GM20000 (cell line): ENCODE measurements around the gene SH3GL1.

Experiments used
- DNase-seq: peaks from one replicate; pipeline ENCODE4 v3.0.0; 2012; ENCODE audit warnings: low spot score
- TF ChIP-seq, protein P1 (sequence below): IDR thresholded peaks from 2 replicates; pipeline ENCODE4 v1.5.1; 2012; ENCODE audit warnings: mild to moderate bottlenecking, control low read depth; ENCODE audit errors: extremely low read depth, missing control alignments

SH3GL1 gene

DNA sequence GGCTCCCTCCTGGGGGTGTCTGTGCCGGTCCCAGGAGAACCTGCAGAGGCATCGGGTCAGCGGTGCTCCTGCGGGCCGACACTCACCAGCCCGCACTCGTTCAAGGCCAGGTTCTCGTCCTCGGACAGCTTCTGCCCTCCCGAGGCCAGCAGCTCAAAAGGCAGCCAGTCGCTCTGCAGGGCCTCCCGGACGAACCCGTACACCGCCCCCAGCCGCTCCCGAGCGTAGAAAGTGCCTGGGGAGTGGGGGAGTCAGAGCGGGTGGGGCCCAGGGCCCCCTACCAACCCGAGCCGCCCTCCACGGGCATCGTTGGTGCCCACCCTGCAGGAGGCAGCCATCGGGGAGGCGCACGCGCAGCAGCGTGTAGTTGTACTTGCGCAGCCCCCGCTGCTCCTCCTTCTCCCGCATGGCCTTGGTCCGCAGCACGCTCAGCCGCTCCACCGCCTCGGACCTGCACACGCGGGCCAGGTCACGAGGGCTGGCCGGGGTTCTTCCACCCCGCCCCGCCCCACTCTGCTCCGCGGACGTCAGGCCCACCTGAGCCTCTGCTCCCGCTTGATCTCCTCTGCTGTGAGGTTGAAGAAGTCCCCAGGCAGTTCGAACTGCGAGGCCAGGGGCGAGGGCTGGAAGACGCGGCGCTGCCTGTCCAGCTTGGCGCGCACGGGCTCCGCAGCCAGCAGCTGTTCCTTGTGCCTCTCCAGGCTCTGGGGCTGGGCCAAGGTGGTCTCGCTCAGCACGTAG lies 45.8 kb upstream of the SH3GL1 start:
- TF ChIP-seq, protein P1, sequence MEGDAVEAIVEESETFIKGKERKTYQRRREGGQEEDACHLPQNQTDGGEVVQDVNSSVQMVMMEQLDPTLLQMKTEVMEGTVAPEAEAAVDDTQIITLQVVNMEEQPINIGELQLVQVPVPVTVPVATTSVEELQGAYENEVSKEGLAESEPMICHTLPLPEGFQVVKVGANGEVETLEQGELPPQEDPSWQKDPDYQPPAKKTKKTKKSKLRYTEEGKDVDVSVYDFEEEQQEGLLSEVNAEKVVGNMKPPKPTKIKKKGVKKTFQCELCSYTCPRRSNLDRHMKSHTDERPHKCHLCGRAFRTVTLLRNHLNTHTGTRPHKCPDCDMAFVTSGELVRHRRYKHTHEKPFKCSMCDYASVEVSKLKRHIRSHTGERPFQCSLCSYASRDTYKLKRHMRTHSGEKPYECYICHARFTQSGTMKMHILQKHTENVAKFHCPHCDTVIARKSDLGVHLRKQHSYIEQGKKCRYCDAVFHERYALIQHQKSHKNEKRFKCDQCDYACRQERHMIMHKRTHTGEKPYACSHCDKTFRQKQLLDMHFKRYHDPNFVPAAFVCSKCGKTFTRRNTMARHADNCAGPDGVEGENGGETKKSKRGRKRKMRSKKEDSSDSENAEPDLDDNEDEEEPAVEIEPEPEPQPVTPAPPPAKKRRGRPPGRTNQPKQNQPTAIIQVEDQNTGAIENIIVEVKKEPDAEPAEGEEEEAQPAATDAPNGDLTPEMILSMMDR: no peak
- DNase-seq: no peak

DNA sequence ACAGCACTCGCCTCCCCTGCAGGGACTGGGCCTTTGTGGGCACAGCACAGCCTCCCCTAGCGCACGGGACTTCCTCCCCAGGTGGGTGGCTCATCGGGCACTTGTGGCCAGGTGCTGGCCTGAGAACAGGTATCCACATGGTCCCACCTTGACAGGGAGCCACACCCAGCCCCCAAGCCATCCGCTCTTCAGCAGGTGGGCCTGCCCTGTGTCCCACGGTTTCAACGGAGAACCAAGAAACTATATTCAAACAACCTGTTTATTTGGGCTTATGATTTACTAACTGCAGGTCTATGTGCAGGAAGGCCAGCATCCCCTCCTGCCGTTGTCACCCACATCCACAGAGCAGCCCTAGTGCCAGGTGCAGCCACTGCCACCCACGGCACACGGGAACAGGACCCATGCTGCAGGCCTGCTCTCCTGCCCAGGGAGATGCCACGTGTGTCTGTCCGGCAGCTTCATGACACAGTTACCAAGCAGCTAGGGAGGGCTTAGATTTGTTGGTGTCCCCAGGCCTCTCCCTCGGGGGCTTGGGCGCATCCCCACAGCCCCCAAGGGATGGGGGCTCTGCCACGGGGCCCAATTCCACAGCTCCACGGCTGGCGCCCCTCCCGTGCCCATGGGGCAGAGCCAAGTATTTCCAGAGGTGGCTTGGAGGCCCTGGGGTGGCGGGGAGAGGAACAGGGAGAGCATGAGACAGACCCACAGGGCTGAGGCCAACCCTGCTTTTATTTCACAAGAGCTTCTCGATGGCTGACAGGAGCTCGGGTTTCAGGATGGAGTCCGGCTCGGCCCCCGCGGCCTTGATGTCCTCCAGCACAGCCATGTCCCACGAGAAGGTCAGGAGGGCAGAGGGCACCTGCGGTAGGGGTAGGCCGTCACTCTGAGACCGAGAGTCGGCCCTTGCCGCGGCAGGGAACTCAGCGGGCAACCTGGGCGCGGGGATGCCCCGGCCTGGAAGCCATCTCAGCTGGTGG lies 44.7 kb upstream of the SH3GL1 start:
- TF ChIP-seq, protein P1: no peak
- DNase-seq: no peak

DNA sequence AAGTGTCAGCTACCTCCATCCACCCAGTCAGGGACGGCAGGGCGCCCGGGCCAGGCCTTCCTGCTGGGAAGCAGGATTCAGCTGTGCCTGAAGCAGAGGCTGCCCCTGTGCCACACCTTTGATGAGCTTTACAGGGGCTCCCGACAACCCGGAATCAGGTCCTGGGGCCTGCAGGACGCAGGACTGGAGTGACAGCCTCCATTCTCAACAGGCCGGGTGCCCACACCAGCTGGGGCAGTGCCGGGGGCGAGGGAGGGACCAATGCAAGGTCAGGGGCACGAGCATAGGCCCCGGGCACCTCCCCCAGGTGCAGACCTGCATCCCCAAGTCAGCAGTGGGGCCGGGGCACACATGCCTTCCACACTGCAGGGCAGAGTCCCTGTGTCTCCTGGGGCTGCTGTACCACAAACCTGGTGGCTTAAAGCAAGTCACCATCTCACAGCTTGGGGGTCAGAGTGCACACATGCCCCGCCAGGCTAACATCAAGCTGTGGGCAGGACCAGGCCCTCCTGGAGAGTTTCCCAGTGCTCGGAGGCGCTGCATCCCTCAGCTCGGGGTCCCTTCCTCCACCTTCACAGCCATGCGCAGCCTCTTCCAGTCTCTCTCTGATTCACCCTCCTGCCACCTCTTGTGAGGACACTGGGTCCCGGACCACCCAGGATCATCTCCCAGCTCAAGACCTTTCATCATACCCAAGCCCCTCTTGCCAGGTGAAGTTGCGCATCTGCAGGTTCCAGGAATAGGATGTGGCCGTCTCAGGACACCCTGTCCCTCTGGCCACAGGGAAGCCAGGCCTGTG lies 43.8 kb upstream of the SH3GL1 start:
- TF ChIP-seq, protein P1: no peak
- DNase-seq: no peak

GRCh38 chr19:4443188-4443587 lies 42.8 kb upstream of the SH3GL1 start:
- no peak for DNase-seq
- TF ChIP-seq, protein P1: no peak

DNA sequence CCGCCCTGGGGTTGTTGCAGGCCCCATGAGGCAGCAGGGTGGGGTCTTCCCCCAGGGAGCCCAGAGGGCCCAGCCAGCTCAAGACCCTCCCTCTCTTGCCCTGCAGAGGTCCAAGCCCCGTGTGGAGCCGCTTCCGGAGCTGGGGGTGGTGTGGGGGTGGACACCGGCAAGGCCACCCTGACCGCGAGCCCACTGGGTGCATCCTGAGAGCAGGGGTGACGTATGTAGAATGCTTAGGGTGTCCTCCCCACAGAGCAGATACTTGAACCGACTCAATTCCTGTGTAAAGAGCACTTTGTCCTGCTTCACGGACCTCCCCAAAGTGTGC lies 42.4 kb upstream of the SH3GL1 start:
- no peak for DNase-seq
- TF ChIP-seq, protein P1: no peak

GRCh38 chr19:4441994-4442818 lies 41.9 kb upstream of the SH3GL1 start:
- DNase-seq: no peak

More at GRCh38 chr19:4441994-4442818, 41.9 kb upstream of the SH3GL1 start:
- TF ChIP-seq, protein P1: no peak
